Heart left ventricle (tissue), 13 donors: Measurements from ENCODE around the gene COLGALT1.

Experiments used
- POLR2A ChIP-seq, 2 donors: fragments of 450-650 bp; IDR thresholded peaks; one replicate each; pipeline ENCODE4 v1.6.1; 2017; ENCODE audit warnings: antibody characterized with exemption in 2 of 2, mild to moderate bottlenecking in 2 of 2, moderate library complexity in 2 of 2
- TF ChIP-seq, protein P1 (sequence below), 12 donors: fragments of 200-600 bp; sonication (generic) in 4 of 12; IDR thresholded peaks; one replicate each; pipeline versions ENCODE4 v1.5.0 to v1.8.0; 2018 to 2022; ENCODE audit warnings: antibody characterized with exemption in 12 of 12, mild to moderate bottlenecking in 5 of 12
- donor health status: ischemic (EF 13 %, LVEDD 7.1; RV severe dilation, severe dysfunction).
- donor health status: DM: no; HTN: yes; CAD: no.
- donor health status: DM: no; HTN: no; CAD: no.
- donor health status: ischemic (EF 25% LVEDD 6.9; RV normal size, moderate dysfunction).
- donor health status: ischemic (EF 25% LVEDD 5.7; RV mildly dilated, moderate dysfunction).
- donor health status: ischemic (EF 35%, LVEDD 5.7; RV mildly dilated, moderate dysfunction).
- donor health status: nonischemic (EF 11% LVEDD 7.7; RV severe dilation, severe dysfunction).
- donor health status: DM: yes; HTN: yes; CAD: no.
- donor health status: PGD.
- donor health status: ischemic (EF 29% LVEDD 5.4; RV normal size, mild dysfunction).
- donor health status: nonischemic (EF 23%, LVEDD 6.1; RV moderate dilation, normal function).

DNA sequence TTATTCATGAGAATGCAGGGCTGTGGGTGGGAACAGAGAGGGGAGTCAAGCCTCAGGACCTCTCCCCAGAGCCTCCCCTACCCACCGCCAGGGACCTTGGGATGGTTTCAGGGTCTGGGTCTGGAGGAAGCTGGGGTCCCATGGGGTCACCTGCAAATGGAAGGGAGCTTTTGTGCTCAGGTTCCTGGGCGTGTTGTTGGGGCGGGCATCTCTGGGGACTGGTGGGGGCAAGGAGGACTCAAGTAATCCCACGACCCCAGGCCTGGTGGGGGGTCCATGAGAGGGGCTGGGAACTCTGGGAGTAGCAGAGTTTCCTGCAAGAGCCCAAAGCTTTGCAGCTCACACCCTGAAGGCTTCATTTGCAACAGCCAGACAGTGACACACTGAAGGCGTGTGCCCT lies 72.5 kb downstream of the COLGALT1 start:
- TF ChIP-seq, protein P1, sequence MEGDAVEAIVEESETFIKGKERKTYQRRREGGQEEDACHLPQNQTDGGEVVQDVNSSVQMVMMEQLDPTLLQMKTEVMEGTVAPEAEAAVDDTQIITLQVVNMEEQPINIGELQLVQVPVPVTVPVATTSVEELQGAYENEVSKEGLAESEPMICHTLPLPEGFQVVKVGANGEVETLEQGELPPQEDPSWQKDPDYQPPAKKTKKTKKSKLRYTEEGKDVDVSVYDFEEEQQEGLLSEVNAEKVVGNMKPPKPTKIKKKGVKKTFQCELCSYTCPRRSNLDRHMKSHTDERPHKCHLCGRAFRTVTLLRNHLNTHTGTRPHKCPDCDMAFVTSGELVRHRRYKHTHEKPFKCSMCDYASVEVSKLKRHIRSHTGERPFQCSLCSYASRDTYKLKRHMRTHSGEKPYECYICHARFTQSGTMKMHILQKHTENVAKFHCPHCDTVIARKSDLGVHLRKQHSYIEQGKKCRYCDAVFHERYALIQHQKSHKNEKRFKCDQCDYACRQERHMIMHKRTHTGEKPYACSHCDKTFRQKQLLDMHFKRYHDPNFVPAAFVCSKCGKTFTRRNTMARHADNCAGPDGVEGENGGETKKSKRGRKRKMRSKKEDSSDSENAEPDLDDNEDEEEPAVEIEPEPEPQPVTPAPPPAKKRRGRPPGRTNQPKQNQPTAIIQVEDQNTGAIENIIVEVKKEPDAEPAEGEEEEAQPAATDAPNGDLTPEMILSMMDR (IDR thresholded peaks at IDR 0.05): no peak
- no peak for TF ChIP-seq POLR2A (IDR thresholded peaks at IDR 0.05)
